Muscle layer of duodenum (tissue), 2 donors: ENCODE data around the gene SLC6A2.
A peak's percentile ranks its signal among the peaks of the same experiment; 100 is the strongest.
"Not testable (repeated sequence)": the region's sequence is repeated elsewhere in the genome, so short reads cannot be mapped to it uniquely, and the experiment has no call there.

Source experiments
- H3K27ac ChIP-seq: one replicate; pipeline ENCODE4 v1.7.0; 2013; ENCODE audit warnings: mild to moderate bottlenecking, low read length
- H3K27me3 ChIP-seq: one replicate; pipeline ENCODE4 v1.7.0; 2013; ENCODE audit warnings: low read depth, mild to moderate bottlenecking, control low read depth, low read length
- H3K36me3 ChIP-seq, 2 donors: one replicate each; pipeline ENCODE4 v1.7.0; 2013; ENCODE audit warnings: low read length in 2 of 2, control low read depth in 1 of 2, mild to moderate bottlenecking in 1 of 2; ENCODE audit not compliant: insufficient read depth in 2 of 2, control insufficient read depth in 1 of 2
- H3K4me1 ChIP-seq, 2 donors: one replicate each; pipeline ENCODE4 v1.7.0; 2013; ENCODE audit warnings: low read length in 2 of 2, mild to moderate bottlenecking in 2 of 2, control low read depth in 1 of 2, moderate library complexity in 1 of 2; ENCODE audit not compliant: insufficient read depth in 2 of 2, control insufficient read depth in 1 of 2
- H3K4me3 ChIP-seq, 2 donors: one replicate each; pipeline ENCODE4 v1.7.0; 2013; ENCODE audit warnings: low read length in 2 of 2, low read depth in 1 of 2, mild to moderate bottlenecking in 1 of 2
- H3K9me3 ChIP-seq, 2 donors: one replicate each; pipeline ENCODE4 v1.7.0; 2013; ENCODE audit warnings: low read length in 2 of 2, control low read depth in 1 of 2, mild to moderate bottlenecking in 1 of 2; ENCODE audit not compliant: control insufficient read depth in 1 of 2
- donor health status: healthy.

The SLC6A2 gene

DNA sequence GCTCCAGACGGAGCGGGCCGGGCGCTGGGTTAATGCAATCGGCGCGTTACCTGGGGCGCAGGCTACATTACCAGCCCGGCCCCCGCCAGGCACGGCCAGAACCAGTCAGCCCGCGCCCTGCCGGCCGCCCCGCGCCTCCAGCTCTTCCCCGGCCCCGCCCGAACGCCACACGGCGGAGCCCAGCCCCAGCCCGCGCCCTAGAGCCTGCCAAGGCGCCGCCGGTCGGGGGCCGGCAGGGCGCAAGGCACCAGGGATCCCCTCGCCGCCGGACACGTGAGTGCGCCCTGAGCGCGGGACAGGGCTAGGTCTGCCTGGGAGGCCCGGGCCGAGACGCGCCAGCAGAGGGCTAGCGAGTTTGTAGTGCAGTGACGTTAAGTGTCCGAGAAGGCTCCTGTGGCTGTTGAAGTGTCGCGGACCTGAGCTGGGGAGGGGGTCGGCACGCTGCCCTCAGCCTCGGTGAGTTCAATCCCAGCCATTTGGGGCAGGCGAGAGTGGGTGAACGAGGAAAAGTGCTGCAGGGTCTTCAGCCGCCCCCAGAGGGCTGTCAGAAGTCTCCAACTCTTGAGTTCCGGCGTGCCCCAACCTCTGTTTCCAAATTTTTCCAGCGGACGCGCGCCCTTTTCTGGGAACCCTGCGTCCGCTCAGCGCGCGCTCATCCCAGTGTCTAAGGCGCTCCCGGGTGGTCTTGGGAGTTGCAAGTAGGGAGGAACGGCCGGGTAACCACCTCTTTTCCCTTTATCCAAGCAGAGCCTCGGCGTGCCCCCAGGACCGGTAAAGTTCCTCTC lies at the start of gene SLC6A2:
Gene SLC6A2, plus strand, starts transcription at position 92 of the 785 bp plus-strand sequence. CDS start 707 bp downstream, outside the sequence.
- Histone ChIP-seq H3K27me3 (peaks cover 21% of the 10 kb centered on the region), H3K4me1 (peaks cover 0 to 16% of the 10 kb centered on the region in 2 donors), H3K4me3 (peak within 1 kb of the TSS in 1 of 2 donors; percentile 53), H3K27ac (no peak within 1 kb of the TSS), H3K9me3 (no peaks in the 10 kb centered on the region), H3K36me3 (no peaks in the 10 kb centered on the region)

DNA sequence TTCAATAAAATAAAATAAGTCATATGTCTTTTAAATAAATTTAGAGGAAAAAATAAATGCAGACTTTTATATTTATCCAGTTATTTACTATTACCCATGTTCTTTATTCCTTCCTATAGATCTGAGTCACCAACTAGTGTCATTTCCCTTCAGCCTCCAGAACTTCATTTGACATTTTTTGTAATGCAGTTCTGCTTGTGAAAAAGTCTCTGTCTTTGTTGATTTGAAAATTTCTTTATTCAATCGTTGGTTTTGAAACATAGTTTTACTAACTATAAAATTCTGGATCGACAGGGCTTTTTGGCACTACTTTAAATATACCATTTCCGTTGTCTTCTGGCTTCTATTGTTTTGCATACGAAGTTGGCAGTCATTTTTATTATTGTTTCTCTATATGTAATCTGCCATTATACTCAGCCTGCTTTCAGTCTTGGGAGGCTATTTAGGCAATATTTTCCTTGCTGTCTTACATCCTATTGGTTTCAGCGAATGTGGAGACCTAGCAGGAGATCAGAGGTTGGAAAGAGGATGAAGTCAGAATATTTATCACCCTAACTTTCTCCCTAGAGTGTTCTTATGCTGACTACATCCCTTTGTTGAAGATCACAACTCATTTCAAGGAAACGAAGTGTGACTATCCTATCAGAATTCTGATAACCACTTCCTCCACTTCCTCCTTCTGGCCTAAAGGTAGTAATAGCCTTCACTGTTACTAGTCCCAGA lies 42.0 kb upstream of the SLC6A2 start:
- no peaks in the 10 kb centered on the region for H3K4me1 ChIP-seq
- H3K36me3 ChIP-seq = no peaks in the 10 kb centered on the region
- no peak overlapping the region for H3K27ac ChIP-seq
- no peak overlapping the region for H3K4me3 ChIP-seq
- no peaks in the 10 kb centered on the region for H3K9me3 ChIP-seq
- no peaks in the 10 kb centered on the region for H3K27me3 ChIP-seq

DNA sequence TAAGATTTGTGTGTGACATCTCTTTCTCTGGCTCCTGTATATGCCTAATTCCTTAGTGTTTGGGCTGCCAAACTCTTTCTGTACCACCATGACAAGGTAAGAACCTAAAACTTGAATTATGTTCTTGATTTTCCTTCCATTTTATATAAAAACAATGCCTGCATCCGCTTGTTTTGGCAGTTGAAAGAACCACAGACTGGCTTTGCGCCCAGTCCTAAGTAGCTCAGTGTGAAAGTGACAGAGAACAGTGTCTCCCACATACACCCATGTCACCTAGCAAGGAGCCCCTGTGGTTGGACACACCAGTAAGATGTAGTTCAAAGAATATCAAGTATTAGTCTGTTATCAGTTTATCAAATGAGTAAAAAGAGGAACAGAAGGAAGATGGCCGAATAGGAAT lies 40.7 kb upstream of the SLC6A2 start:
- Histone ChIP-seq H3K27ac (no peak overlapping the region), H3K27me3 (no peaks in the 10 kb centered on the region), H3K36me3 (no peaks in the 10 kb centered on the region), H3K4me3 (no peak overlapping the region), H3K4me1 (no peaks in the 10 kb centered on the region), H3K9me3 (no peaks in the 10 kb centered on the region)

DNA sequence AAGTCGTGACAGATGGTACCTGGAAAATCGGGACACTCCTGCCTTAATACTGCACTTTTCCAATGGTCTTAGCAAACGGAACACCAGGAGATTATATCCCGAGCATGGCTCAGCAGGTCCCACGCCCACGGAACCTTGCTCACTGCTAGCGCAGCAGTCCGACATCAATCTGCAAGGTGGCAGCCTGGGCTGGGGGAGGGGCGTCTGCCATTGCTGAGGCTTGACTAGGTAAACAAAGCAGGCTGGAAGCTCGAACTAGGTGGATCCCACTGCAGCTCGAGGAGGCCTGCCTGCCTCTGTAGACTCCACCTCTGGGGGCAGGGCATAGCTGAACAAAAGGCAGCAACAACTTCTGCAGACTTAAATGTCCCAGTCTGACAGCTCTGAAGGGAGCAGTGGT lies 40.1 kb upstream of the SLC6A2 start:
- H3K9me3 ChIP-seq, H3K4me1 ChIP-seq, H3K27ac ChIP-seq, H3K36me3 ChIP-seq, H3K4me3 ChIP-seq, H3K27me3 ChIP-seq: not testable (repeated sequence)

DNA sequence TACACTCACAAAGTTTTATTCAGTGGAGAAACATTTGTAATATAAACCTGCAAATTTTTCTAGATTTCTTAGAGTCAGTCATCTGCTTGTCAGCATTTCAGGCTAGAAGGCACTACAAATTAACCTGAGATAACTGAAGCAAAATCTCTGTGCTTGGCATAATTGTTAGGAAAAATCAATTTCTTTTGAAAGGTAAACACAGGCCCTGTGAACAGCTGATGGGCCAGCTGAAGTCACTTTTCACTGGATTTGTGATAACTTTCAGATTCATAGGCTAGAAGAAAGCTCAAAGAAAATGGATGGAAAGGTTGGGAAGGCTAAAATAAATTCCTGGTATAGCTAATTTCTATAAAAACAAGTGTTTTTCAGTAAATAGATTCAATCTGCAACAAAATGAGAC lies 34.0 kb upstream of the SLC6A2 start:
- Histone ChIP-seq H3K27me3 (no peaks in the 10 kb centered on the region), H3K4me1 (no peaks in the 10 kb centered on the region), H3K4me3 (no peak overlapping the region), H3K27ac (no peak overlapping the region), H3K36me3 (no peaks in the 10 kb centered on the region), H3K9me3 (no peaks in the 10 kb centered on the region)

DNA sequence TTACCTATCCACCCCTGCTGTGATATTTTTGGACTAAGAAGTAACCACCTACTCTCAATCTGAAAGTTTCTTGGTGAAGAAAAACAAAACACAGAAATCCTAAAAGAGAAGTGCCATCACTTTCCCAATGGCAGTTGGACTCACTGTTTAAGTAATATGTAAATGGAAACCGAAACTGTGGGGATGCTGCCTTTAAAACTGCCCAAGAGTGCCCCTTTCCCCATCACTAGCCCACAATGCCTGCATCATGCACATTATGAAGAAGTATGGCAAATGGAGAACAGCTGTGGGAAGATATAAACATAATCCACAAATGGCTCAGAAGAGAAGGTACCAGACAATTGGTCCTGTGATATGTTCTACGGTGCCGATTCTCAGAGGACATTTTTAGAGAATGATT lies 33.5 kb upstream of the SLC6A2 start:
- Histone ChIP-seq H3K9me3 (no peaks in the 10 kb centered on the region), H3K4me1 (no peaks in the 10 kb centered on the region), H3K27me3 (no peaks in the 10 kb centered on the region), H3K4me3 (no peak overlapping the region), H3K27ac (no peak overlapping the region), H3K36me3 (no peaks in the 10 kb centered on the region)

DNA sequence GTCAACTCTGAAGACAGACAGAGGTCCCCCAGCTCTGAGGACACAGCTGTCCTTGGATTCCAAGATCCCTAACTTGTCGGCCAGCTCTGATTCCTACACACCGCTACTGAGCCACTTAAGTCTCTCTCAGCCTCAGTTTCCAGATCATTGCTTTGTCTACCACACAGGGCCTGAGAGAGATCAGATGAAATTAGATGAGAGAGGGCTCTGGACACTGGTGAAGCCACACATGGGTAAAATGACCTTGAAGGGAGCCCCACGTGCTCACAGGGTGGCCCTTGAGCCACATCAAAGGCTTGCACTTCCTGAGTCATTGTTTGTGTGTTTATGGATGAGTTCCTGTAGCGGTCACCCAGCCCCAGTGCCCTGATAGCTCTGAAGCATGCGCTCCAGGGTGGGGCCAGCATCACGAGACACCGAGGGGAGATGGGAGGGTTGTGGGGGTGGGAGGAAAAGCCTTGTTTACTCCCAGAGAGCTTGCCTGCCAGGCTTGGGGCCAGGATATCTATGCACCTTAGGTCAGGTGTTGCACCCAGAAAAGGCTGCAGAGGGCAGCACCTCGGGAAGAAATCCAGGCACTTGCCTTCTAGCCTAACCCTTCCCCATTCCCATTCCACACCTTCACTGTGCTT lies 32.7 kb upstream of the SLC6A2 start:
- H3K9me3 ChIP-seq = no peaks in the 10 kb centered on the region
- H3K27ac ChIP-seq = no peak overlapping the region
- no peaks in the 10 kb centered on the region for H3K4me1 ChIP-seq
- H3K4me3 ChIP-seq = no peak overlapping the region
- no peaks in the 10 kb centered on the region for H3K27me3 ChIP-seq
- H3K36me3 ChIP-seq = no peaks in the 10 kb centered on the region

DNA sequence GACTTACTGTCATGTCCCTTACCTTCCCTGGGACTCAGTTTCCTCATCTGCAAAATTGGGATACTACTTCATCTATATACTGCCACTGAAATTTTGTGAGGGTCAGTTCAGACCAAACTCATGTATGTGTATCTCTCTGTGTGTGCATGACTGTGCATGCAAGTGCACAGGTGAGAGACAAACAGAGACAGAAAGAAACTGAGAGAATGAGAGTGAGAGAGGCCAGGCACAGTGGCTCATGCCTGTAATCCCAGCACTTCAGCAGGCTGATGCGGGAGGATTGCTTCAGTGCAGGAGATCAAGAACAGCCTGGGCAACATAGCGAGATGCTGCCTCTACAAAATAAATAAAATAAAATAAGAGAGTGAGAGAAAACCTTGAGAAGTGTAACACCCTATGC lies 32.1 kb upstream of the SLC6A2 start:
- no peak overlapping the region for H3K4me3 ChIP-seq
- no peaks in the 10 kb centered on the region for H3K36me3 ChIP-seq
- H3K4me1 ChIP-seq = no peaks in the 10 kb centered on the region
- no peaks in the 10 kb centered on the region for H3K27me3 ChIP-seq
- no peaks in the 10 kb centered on the region for H3K9me3 ChIP-seq
- no peak overlapping the region for H3K27ac ChIP-seq

DNA sequence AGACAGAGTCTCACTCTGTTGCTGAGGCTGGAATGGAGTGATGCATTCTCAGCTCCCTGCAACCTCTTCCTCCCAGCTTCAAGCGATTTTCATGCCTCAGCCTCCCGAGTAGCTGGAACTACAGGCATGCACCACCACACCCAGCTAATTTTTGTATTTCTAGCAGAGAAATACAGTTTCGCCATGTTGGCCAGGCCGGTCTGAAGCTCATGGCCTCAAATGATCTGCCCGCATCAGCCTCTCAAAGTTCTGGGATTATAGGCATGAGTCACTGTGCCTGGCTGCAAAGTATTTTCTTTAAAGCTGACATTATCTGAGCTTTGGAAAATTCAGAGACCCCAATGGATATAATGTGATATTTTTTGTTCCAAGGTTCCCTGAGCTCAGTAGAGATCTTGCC lies 31.1 kb upstream of the SLC6A2 start:
- Histone ChIP-seq H3K4me1 (no peaks in the 10 kb centered on the region), H3K9me3 (no peaks in the 10 kb centered on the region), H3K4me3 (no peak overlapping the region), H3K27me3 (no peaks in the 10 kb centered on the region), H3K27ac (no peak overlapping the region), H3K36me3 (no peaks in the 10 kb centered on the region)

DNA sequence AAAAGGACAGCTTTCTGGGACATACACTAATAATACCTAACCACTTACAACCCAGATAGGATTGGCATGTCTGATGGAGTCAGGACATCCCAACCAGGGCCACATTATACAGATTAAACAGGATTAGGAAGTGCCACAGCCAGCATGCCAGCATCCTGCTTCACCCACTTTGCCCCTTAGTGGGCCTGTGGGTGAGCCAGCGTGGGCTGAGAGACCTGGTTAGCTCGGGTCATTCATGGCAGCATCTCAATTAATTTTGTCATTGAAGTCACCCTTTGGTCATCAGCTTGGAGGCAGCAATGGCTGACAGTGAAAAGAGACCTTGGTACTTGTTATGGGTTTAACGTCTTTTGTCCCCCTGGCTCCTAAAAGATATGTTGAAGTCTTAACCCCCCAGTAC lies 29.9 kb upstream of the SLC6A2 start:
- no peak overlapping the region for H3K27ac ChIP-seq
- H3K36me3 ChIP-seq = no peaks in the 10 kb centered on the region
- H3K27me3 ChIP-seq = no peaks in the 10 kb centered on the region
- H3K9me3 ChIP-seq = no peaks in the 10 kb centered on the region
- H3K4me1 ChIP-seq = no peaks in the 10 kb centered on the region
- H3K4me3 ChIP-seq = no peak overlapping the region

DNA sequence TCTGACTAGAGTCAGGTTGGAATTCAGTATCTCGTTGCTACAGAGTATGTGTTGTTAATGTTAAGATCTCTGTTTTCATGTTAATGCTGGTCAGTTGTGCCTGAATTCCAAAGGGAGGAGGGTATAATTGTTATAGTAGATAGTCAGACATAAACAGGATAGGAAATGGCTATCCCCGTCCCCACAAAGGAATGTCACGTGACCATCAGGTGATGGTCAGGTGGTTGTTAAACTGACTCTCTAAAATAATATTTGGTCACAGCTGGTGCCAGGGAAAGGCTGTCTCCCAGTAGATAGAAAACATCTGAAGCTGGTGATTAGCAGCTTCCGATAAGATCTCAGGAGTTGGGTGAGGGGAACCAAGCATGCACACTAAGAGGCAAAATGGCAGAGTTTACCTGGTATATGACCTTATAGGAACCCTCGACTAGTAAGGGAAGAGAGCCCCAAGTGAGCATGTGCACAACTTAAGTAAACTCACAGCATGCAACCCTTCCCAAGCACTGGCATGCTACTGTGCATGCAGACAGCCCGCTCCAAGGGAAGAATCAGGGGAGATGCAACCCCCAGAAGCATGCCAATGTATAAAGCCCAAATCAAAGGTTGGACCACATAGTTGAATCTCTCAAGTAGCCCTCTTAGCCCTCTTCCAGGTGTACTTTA lies 27.4 kb upstream of the SLC6A2 start:
- Histone ChIP-seq H3K27ac (no peak overlapping the region), H3K4me3 (no peak overlapping the region), H3K4me1 (no peaks in the 10 kb centered on the region), H3K36me3 (no peaks in the 10 kb centered on the region), H3K9me3 (no peaks in the 10 kb centered on the region), H3K27me3 (no peaks in the 10 kb centered on the region)
